ENCODE results near the gene CDHR2.

Gene CDHR2

DNA sequence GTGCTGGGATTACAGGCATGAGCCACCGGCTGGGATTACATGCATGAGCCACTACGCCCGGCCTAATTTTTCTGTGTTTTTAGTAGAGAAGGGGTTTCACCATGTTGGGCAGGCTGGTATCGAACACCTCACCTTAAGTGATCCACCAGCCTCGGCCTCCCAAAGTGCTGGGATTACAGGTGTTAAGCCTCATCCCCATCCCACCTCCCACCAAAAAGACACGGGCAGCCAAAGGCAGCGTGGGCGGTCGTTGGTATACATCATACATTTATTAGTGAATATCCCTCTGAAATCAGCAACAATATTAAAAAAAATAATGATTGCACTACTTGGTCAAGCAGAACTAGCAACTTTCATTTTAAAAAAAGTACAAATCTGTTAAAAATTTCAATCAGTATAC lies 22.7 kb upstream of the CDHR2 start:
- no peak for TF ChIP-seq EZH2 (IDR thresholded peaks at IDR 0.05; ENCODE audit: borderline replicate concordance, low read length)
- TF ChIP-seq, protein P1, sequence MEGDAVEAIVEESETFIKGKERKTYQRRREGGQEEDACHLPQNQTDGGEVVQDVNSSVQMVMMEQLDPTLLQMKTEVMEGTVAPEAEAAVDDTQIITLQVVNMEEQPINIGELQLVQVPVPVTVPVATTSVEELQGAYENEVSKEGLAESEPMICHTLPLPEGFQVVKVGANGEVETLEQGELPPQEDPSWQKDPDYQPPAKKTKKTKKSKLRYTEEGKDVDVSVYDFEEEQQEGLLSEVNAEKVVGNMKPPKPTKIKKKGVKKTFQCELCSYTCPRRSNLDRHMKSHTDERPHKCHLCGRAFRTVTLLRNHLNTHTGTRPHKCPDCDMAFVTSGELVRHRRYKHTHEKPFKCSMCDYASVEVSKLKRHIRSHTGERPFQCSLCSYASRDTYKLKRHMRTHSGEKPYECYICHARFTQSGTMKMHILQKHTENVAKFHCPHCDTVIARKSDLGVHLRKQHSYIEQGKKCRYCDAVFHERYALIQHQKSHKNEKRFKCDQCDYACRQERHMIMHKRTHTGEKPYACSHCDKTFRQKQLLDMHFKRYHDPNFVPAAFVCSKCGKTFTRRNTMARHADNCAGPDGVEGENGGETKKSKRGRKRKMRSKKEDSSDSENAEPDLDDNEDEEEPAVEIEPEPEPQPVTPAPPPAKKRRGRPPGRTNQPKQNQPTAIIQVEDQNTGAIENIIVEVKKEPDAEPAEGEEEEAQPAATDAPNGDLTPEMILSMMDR (IDR thresholded peaks at IDR 0.05; ENCODE audit: low read length): no peak
- Histone ChIP-seq H3K79me2 (ENCODE audit: insufficient read depth, low read length) (no peaks in the 10 kb centered on the region), H3K4me2 (ENCODE audit: low read length) (no peak overlapping the region), H3K36me3 (ENCODE audit: insufficient read depth, low read length) (peaks cover 52% of the 10 kb centered on the region), H3K9me3 (ENCODE audit: low read length) (no peaks in the 10 kb centered on the region), H3K4me3 (ENCODE audit: low read depth, low read length, poor library complexity, severe bottlenecking) (no peak overlapping the region), H3K9me2 (ENCODE audit: low read depth, low read length) (no peaks in the 10 kb centered on the region), H3F3A (ENCODE audit: insufficient read depth, low read length) (no peaks in the 10 kb centered on the region), H2AFZ (ENCODE audit: low read length) (no peak overlapping the region), H3K4me1 (ENCODE audit: insufficient read depth, low read length, severe bottlenecking) (peaks cover 27% of the 10 kb centered on the region), H3K9ac (ENCODE audit: low read length) (no peak overlapping the region), H3K27ac (ENCODE audit: low read depth, low read length, poor library complexity, severe bottlenecking) (no peak overlapping the region), H4K20me1 (ENCODE audit: insufficient read depth, low read length) (no peaks in the 10 kb centered on the region), H3K27me3 (ENCODE audit: insufficient read depth, low read length) (no peaks in the 10 kb centered on the region)

DNA sequence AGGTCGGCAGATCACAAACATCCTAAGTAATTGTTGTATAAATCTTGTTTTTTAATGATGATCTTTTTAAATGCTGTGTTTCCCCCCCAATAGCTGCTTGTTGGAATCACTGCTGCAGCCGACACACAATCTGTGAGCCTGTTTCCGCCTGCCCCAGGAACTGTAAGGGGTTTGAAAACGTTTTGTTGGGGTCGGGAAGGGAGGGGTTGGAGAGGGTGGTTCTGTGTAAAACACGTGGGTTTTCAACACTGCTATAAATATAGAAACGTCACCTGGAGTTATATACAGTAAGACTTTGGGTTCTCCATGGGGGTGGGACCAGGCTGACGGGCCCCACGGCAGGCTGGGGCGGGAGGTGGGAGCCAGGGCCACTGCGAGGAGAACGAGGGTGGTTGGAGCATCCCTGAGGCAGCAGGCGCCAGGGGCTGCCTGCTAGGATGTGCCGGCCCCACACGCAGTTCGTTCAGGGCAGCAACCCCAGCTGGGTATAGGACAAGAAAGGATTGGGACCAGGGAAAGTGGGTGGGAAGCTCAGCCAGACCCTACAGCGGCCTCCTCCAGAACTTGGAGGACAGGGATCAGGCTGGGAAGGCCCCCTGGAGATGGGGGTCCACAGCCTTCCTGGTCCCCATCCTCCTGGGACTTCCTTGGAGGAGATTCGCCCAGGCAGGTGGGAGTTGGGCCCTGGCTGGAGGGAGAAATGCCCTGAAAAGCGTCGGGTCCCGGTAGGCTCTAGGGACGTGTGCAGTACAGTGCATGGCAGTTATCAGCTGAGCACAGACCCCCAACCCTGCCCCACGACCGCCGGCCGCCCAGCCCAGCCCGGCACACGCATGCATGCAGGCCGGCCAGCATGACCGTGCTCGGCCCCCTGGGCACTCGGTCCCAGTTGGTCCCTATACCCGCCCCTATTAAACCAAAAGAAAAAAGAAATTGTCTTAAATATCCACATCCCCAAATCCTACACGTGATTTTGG lies 21.6 kb upstream of the CDHR2 start:
- Histone ChIP-seq H3K4me2 (ENCODE audit: low read length) (no peak overlapping the region), H3K36me3 (ENCODE audit: insufficient read depth, low read length) (peaks cover 60% of the 10 kb centered on the region), H3F3A (ENCODE audit: insufficient read depth, low read length) (no peaks in the 10 kb centered on the region), H3K4me3 (ENCODE audit: low read depth, low read length, poor library complexity, severe bottlenecking) (no peak overlapping the region), H3K9me3 (ENCODE audit: low read length) (no peaks in the 10 kb centered on the region), H4K20me1 (ENCODE audit: insufficient read depth, low read length) (no peaks in the 10 kb centered on the region), H3K27me3 (ENCODE audit: insufficient read depth, low read length) (no peaks in the 10 kb centered on the region), H3K4me1 (ENCODE audit: insufficient read depth, low read length, severe bottlenecking) (peaks cover 37% of the 10 kb centered on the region), H3K79me2 (ENCODE audit: insufficient read depth, low read length) (no peaks in the 10 kb centered on the region), H3K27ac (ENCODE audit: low read depth, low read length, poor library complexity, severe bottlenecking) (no peak overlapping the region), H3K9me2 (ENCODE audit: low read depth, low read length) (no peaks in the 10 kb centered on the region), H2AFZ (ENCODE audit: low read length) (no peak overlapping the region), H3K9ac (ENCODE audit: low read length) (no peak overlapping the region)
- TF ChIP-seq EZH2 (IDR thresholded peaks at IDR 0.05; ENCODE audit: borderline replicate concordance, low read length): no peak
- TF ChIP-seq, protein P1 (IDR thresholded peaks at IDR 0.05; ENCODE audit: low read length): no peak

DNA sequence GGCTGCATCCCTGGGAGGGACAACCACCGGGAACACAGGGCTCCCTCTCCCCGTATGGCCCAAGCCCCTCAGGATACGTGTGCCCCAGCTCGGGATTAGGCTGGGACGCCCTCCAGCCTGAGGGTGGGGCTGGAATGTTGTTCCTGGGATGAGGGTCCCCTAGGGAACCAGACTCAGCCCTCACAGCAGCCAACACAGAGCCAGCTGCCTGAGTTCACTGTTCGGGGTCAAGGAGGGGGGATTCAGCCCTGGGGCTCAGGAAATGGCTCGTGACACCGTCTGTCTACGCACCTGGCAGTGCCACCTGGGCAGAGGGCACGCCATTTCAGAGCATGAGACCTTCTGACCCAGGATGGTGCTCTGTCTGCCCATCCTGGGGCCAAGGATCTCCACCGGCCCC lies 20.8 kb upstream of the CDHR2 start:
- H3K4me1 ChIP-seq (ENCODE audit: insufficient read depth, low read length, severe bottlenecking): peaks cover 45% of the 10 kb centered on the region
- no peaks in the 10 kb centered on the region for H3K9me3 ChIP-seq (ENCODE audit: low read length)
- H3K36me3 ChIP-seq (ENCODE audit: insufficient read depth, low read length): peaks cover 67% of the 10 kb centered on the region
- peak overlapping the region; percentile 95 for H3K27ac ChIP-seq (ENCODE audit: low read depth, low read length, poor library complexity, severe bottlenecking)
- H3K79me2 ChIP-seq (ENCODE audit: insufficient read depth, low read length): peaks cover 6% of the 10 kb centered on the region; the same call in 1 of the 2 replicates
- H3K4me3 ChIP-seq (ENCODE audit: low read depth, low read length, poor library complexity, severe bottlenecking): no peak overlapping the region
- H3K27me3 ChIP-seq (ENCODE audit: insufficient read depth, low read length): no peaks in the 10 kb centered on the region
- H3K9me2 ChIP-seq (ENCODE audit: low read depth, low read length): no peaks in the 10 kb centered on the region
- H3K9ac ChIP-seq (ENCODE audit: low read length): no peak overlapping the region
- H4K20me1 ChIP-seq (ENCODE audit: insufficient read depth, low read length): no peaks in the 10 kb centered on the region
- TF ChIP-seq EZH2 (IDR thresholded peaks at IDR 0.05; ENCODE audit: borderline replicate concordance, low read length): no peak
- TF ChIP-seq, protein P1 (IDR thresholded peaks at IDR 0.05; ENCODE audit: low read length): no peak
- H2AFZ ChIP-seq (ENCODE audit: low read length): no peak overlapping the region
- H3K4me2 ChIP-seq (ENCODE audit: low read length): no peak overlapping the region
- H3F3A ChIP-seq (ENCODE audit: insufficient read depth, low read length): no peaks in the 10 kb centered on the region

Measured in OCI-LY1 (cell line).